Upper lobe of left lung (tissue), 6 donors: ENCODE measurements around the gene GPR84. TPM values are rescaled to one million over a fixed set of nuclear protein-coding genes. Genes with fewer than 3 reads are reported as not detected.

Experiments used
- ATAC-seq, 2 donors: fragments of 200-7000 bp; cut with Tn5 transposase; one replicate each; pipeline ENCODE4 v1.9.1; 2022; ENCODE audit warnings: mild to moderate bottlenecking in 2 of 2, moderate library complexity in 2 of 2; ENCODE audit not compliant: low FRiP score in 2 of 2
- DNase-seq, 2 donors: peaks; one replicate each; pipeline ENCODE4 v3.0.0-alpha.2; 2019 to 2020
- H3K27ac ChIP-seq, 4 donors: fragments of 200-600 bp; sonication (generic); one replicate each; pipeline ENCODE4 v1.5.1; 2016 to 2019
- H3K27me3 ChIP-seq, 4 donors: fragments of 200-600 bp; sonication (generic); one replicate each; pipeline ENCODE4 v1.5.1; 2017 to 2019
- H3K36me3 ChIP-seq, 4 donors: fragments of 200-600 bp; sonication (generic); one replicate each; pipeline ENCODE4 v1.5.1; 2016 to 2019
- H3K4me1 ChIP-seq, 4 donors: fragments of 200-600 bp; sonication (generic); one replicate each; pipeline ENCODE4 v1.5.1; 2018 to 2019
- H3K4me3 ChIP-seq, 4 donors: fragments of 200-600 bp; sonication (generic); one replicate each; pipeline ENCODE4 v1.5.1; 2017 to 2019; ENCODE audit warnings: mild to moderate bottlenecking in 2 of 4, moderate library complexity in 1 of 4
- H3K9me3 ChIP-seq, 4 donors: fragments of 200-600 bp; sonication (generic); one replicate each; pipeline ENCODE4 v1.5.1; 2018 to 2019
- EP300 ChIP-seq, 4 donors: sonication (generic); formaldehyde crosslinking; IDR thresholded peaks; one replicate each; pipeline ENCODE4 v1.5.1; 2017; ENCODE audit warnings: antibody characterized with exemption in 4 of 4, control low read depth in 2 of 4
- POLR2A ChIP-seq, 4 donors: fragments of 450-650 bp; IDR thresholded peaks; one replicate each; pipeline ENCODE4 v1.5.1; 2016 to 2017; ENCODE audit warnings: antibody characterized with exemption in 4 of 4, mild to moderate bottlenecking in 2 of 4
- POLR2AphosphoS5 ChIP-seq, 2 donors: sonication (generic); formaldehyde crosslinking; IDR thresholded peaks; one replicate each; pipeline ENCODE4 v1.5.1; 2017; ENCODE audit warnings: antibody characterized with exemption in 2 of 2
- WGBS, 2 donors: methylation state at CpG; one replicate each; pipeline ENCODE4 v1.1.5; 2017 to 2018; 5-methylcytosine and 5-hydroxymethylcytosine counted together
- total RNA-seq, 6 donors: library from RNA; depleted of rRNA in 4 of 6; stranded (reverse); fragments of >200 nt in 4 of 6; gene quantifications; one replicate each; pipeline versions ENCODE4 v1.1.0 to v1.2.1, GENCODE V29; 2016 to 2021
- TF ChIP-seq, protein P1 (sequence below), 6 experiments: fragments of 450-650 bp in 4 of 6; fragments of 200-600 bp in 2 of 6; sonication (generic) in 2 of 6; IDR thresholded peaks; one replicate each; pipeline ENCODE4 v1.5.1; 2016 to 2019; ENCODE audit warnings: antibody characterized with exemption in 6 of 6
- donor health status: DM: no; HTN: no; CAD: no; lungs with moderate emphysema.
- donor health status: DM: no; HTN: yes; CAD: no; lungs with severe emphysema.

Gene GPR84
- total RNA-seq, 6 donors from 2014 or later, result 0.39 to 2.1 (median 1.1) TPM; not detected in 2

DNA sequence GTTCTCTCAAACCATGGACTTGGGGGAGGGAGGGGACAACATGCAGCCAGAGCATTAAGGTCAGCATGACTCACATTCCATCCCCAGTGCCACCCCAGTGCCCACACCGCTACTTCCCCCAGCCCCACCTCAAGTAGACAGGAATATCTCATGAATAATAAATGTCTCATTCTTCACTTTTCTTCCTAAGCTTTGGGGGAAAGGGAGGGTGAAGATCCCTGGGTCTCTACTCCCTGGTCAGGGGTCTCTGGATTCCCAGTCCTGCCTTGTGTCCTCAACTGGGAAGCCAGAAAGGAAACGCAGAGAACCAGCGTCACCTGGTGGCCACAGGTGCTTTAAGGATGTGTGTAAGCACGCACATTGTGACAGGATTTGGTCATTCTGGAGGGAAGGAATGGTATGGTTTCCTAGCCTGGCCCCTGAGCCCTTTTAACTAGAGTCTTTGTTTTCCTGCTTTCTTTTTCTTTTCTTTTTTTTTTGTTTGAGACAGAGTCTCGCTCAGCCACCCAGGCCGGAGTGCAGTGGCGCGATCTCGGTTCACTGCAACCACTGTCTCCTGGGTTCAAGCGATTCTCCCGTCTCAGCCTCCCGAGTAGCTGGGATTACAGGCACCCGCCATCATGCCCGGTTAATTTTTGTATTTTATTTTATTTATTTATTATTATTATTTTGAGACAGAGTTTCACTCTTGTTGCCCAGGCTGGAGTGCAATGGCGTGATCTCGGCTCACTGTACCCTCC lies 3.4 kb downstream of the GPR84 start:
- no peak overlapping the region for H3K4me3 ChIP-seq
- no peaks in the 10 kb centered on the region for H3K9me3 ChIP-seq
- peaks cover 15 to 38% (median 34%) of the 10 kb centered on the region in 4 donors for H3K4me1 ChIP-seq
- H3K36me3 ChIP-seq, result no peaks in the 10 kb centered on the region
- 73 to 77% methylated on average over 16 of the region's 16 CpGs for WGBS, 2 donors
- H3K27me3 ChIP-seq, result no peaks in the 10 kb centered on the region
- TF ChIP-seq POLR2A (IDR thresholded peaks at IDR 0.05) (no peak), POLR2AphosphoS5 (IDR thresholded peaks at IDR 0.05) (no peak), EP300 (IDR thresholded peaks at IDR 0.05) (no peak)
- TF ChIP-seq, protein P1, sequence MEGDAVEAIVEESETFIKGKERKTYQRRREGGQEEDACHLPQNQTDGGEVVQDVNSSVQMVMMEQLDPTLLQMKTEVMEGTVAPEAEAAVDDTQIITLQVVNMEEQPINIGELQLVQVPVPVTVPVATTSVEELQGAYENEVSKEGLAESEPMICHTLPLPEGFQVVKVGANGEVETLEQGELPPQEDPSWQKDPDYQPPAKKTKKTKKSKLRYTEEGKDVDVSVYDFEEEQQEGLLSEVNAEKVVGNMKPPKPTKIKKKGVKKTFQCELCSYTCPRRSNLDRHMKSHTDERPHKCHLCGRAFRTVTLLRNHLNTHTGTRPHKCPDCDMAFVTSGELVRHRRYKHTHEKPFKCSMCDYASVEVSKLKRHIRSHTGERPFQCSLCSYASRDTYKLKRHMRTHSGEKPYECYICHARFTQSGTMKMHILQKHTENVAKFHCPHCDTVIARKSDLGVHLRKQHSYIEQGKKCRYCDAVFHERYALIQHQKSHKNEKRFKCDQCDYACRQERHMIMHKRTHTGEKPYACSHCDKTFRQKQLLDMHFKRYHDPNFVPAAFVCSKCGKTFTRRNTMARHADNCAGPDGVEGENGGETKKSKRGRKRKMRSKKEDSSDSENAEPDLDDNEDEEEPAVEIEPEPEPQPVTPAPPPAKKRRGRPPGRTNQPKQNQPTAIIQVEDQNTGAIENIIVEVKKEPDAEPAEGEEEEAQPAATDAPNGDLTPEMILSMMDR (IDR thresholded peaks at IDR 0.05), result peak in 5 of 6 experiments; percentile 49 to 80 (median 72)
- H3K27ac ChIP-seq, result peak overlapping the region in 2 of 4 donors; percentile 88 to 94
- ATAC-seq (no peak), DNase-seq (peak in 1 of 2 donors; percentile 84)

GRCh38 chr12:54359762-54360351 lies 4.4 kb downstream of the GPR84 start:
- DNase-seq, result no peak
- Histone ChIP-seq H3K9me3 (no peaks in the 10 kb centered on the region), H3K36me3 (no peaks in the 10 kb centered on the region), H3K4me3 (peak overlapping the region; percentile 32 to 65 (median 61)), H3K27me3 (no peaks in the 10 kb centered on the region), H3K27ac (peak overlapping the region; percentile 65 to 94 (median 84)), H3K4me1 (peaks cover 15 to 41% (median 34%) of the 10 kb centered on the region in 4 donors)
- TF ChIP-seq POLR2A (IDR thresholded peaks at IDR 0.05) (no peak), EP300 (IDR thresholded peaks at IDR 0.05) (no peak), POLR2AphosphoS5 (IDR thresholded peaks at IDR 0.05) (no peak)
- TF ChIP-seq, protein P1 (IDR thresholded peaks at IDR 0.05), result no peak
- 55 to 57% methylated on average over 9 of the region's 9 CpGs for WGBS, 2 donors
- ATAC-seq, result no peak

DNA sequence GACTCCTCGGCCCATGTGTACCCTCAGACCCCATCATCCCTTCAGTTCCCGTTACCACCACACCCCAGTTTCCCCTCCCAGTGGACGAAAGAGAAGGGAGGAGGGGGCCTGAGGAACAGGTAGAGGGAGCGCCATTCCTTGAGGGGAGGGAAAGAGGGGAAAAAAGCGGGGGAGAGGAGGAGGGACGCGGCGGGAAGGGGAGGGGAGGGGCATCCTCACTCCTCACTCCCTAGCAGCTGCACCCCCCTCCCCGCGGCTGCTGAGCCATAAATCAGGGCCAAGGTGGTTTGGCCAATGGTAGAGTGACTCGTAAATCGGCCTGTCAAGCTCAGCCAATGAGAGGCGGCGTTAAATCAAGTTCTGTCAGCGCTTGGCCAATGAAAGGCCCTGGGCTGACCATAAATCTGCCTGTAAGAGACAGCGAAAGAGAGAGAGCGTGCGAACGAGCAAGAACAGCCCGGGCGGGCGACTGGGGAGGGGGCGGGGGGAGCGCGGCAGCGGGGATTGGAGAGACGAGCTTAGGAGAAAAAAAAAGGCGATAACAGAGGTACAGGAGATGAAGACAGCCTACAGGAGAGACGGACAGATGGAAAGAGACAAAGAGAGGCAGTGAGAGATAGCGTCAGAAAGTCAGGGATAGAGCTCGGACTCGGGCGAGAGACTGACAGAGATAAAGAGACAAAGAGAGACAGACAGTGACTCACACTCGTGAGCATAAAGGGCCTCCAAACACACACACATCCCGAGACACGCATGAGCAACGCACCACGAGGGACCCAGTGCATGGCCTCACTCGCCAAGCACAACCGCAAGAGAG lies 5.1 kb downstream of the GPR84 start:
- no peaks in the 10 kb centered on the region for H3K27me3 ChIP-seq
- peak overlapping the region; percentile 32 to 65 (median 61) for H3K4me3 ChIP-seq
- TF ChIP-seq, protein P1 (IDR thresholded peaks at IDR 0.05), result peak in 1 of 6 experiments; percentile 29
- TF ChIP-seq POLR2AphosphoS5 (IDR thresholded peaks at IDR 0.05), result peak in 1 of 2 donors; percentile 73
- peak in 1 of 4 donors; percentile 30 for TF ChIP-seq EP300 (IDR thresholded peaks at IDR 0.05)
- TF ChIP-seq POLR2A (IDR thresholded peaks at IDR 0.05), result peak in 2 of 4 donors; percentile 52 to 57
- peaks cover 15 to 41% (median 34%) of the 10 kb centered on the region in 4 donors for H3K4me1 ChIP-seq
- no peaks in the 10 kb centered on the region for H3K36me3 ChIP-seq
- WGBS, 2 donors, result 2% methylated on average over 37 to 40 of the region's 40 CpGs
- DNase-seq, result peak; percentile 91 to 97
- ATAC-seq, result peak; percentile 96 to 97
- H3K9me3 ChIP-seq, result no peaks in the 10 kb centered on the region
- H3K27ac ChIP-seq, result peak overlapping the region; percentile 80 to 94 (median 86)

DNA sequence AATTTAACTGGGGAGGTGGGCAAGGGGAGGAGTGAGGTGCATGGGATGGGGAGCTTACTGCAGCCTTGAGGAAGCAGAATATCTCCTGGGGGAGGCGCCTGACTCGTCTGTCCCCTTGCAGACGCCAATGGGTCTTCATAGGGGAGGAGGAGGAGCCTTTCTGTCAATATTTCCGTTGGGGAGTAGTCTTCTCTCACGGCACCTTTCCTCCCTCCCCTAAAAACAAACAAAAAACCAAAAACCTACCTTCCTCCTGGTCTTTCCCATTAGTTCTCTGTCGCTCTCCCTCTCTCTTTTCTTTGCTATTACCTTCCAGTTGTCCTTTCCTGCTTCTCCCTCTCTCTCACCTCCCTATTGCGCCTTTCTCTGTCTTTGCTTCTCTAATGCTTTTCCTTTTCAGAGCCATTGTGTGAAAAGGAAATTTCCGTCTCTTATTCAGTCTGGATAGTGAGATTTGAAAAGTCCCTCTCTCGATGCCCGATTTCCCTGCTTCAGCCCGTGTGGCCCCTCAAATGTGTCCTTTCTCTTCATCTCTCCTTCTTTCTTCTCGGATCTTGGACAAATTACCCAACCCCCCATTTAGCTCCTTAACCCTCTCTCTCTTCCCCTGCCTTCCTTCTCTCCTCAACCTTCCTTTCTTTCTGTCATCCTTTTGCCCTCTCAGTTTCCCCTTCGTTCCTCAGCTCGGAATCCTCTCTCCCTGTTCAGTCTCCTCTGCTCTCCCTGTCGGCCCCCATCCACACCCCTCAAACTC lies 5.9 kb downstream of the GPR84 start:
- WGBS, 2 donors, result 4 to 7% methylated on average over 14 to 15 of the region's 15 CpGs
- TF ChIP-seq POLR2A (IDR thresholded peaks at IDR 0.05), result no peak
- no peak for TF ChIP-seq EP300 (IDR thresholded peaks at IDR 0.05)
- no peak for TF ChIP-seq POLR2AphosphoS5 (IDR thresholded peaks at IDR 0.05)
- TF ChIP-seq, protein P1 (IDR thresholded peaks at IDR 0.05), result no peak
- peaks cover 15 to 45% (median 38%) of the 10 kb centered on the region in 4 donors for H3K4me1 ChIP-seq

More for the DNA sequence above, 5.9 kb downstream of the GPR84 start:
- ATAC-seq (no peak), DNase-seq (no peak)
- Histone ChIP-seq H3K4me3 (peak overlapping the region; percentile 29 to 65 (median 61)), H3K27me3 (no peaks in the 10 kb centered on the region), H3K9me3 (no peaks in the 10 kb centered on the region), H3K36me3 (no peaks in the 10 kb centered on the region), H3K27ac (peak overlapping the region; percentile 80 to 94 (median 86))
